HG03103 (cell line): ENCODE measurements around the gene ADH5.
"Not testable (repeated sequence)": the region's sequence is repeated elsewhere in the genome, so short reads cannot be mapped to it uniquely, and the experiment has no call there.

ENCODE experiments used
- ATAC-seq: cut with Tn5 transposase; IDR thresholded peaks from one replicate; pipeline ENCODE4 v1.9.1; 2021; ENCODE audit warnings: low read depth; ENCODE audit not compliant: unreplicated experiment

ADH5 gene

DNA sequence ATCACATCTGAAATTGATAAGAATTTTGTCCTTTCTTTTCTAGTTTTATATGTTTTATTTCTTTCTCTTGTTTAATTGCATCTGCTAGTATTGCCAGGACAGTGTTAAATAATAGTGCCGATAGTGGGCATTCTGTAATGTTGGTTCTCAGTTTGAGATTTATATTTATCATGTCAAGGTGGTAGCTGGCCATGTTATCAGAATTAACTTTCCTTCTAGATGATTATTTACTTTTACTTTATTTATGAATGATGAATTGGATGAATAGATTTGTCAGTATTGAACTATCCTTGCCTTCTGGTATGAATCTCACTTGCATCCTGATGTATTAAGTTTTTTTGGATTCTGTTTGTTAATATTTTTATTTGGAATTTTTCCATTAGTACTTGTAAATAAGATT, 50.4 kb downstream of the ADH5 start:
- ATAC-seq = no peak

DNA sequence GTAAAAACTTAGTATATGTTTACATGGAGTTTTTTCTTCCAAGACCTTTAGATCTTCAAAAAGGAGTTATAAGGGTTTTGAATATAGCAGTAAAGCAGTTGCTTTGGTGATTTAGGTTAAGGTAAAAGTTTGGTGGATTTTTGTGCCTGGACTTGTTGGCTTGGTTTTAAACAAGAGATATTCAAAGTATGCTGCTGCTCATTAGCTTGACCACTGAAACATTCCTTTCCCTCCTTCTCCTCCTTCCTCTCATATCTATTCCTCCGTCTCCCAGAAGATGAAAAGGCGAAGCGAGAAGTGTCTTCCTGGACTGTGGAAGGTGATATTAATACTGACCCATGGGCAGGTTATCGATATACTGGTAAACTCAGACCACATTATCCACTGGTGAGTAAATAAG, 54.6 kb downstream of the ADH5 start:
- ATAC-seq = no peak

DNA sequence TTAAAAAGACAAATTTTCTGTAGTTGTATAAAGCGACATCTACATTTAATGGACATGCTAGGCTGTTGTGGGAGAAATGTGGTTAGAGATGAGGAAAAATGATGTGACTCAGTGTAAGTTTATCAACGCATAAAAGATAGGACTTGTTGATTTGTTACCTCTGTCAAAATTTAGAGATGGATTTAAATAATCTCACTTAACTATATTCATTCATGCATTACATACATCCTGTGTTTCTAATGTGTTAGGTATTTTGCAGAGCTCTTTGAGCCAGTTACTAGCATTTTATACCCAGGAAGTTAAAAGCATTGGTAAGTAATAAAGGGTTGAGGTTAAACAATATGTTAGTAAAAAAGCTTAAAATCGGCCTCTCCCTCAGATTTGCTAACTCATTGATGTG, 58.7 kb downstream of the ADH5 start:
- no peak for ATAC-seq

DNA sequence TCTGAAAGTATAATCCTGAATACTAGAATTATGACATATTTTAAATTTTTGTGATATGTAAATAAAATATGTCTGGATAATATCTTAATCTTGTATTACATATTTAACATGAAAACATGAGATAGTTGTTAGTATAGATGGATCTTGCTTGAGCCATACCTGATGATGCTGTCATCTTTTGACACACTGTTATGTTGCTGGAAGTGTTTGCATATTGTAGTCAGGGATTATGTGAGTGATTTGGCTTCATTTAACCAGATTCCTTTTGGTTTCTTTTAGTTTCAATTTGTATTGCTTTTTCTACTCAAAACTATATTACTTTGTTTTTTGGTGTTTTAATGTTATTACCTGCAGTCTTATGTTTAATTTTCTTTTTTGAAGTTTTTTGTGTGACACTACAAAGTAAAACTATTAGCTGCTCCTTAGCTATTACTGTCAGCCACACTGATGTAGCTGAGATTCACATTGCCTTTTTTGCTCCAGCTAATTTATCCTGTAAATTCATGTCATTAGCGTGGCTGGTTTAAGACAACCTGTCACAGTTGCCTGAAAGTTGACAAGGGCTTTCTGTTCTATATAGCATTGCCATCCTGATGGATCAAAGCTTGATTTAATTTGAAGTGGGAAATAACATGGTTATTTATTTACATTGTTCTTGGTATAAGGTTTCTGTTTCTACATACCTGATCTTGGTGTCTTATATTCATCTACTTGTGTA, 59.4 kb downstream of the ADH5 start:
- ATAC-seq = peak; percentile 56

- no peak for ATAC-seq
Observed at GRCh38 chr4:99028187-99028586, 60.4 kb downstream of the ADH5 start.

- ATAC-seq = no peak
Observed at GRCh38 chr4:99027304-99027703, 61.3 kb downstream of the ADH5 start.

DNA sequence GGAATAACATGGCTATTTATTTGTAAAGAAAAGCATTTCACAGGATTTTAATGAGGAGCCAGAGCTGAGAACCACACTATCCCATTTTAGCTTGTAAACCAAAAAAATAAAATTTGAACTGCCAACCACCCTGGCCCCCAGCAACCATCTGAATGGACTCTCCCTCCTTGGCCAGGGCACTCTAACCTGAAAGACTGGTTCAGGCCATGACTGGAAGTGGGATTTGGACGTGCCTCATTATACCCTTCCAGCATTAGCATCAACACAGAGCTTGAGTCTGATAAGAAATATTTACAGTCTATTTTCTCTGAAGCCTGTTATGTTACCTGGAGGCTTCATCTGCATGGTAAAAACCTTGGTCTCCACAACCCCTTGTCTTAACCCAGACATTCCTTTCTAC, 63.1 kb downstream of the ADH5 start:
- ATAC-seq = no peak

GRCh38 chr4:99024481-99025275, 63.9 kb downstream of the ADH5 start:
- ATAC-seq = no peak

DNA sequence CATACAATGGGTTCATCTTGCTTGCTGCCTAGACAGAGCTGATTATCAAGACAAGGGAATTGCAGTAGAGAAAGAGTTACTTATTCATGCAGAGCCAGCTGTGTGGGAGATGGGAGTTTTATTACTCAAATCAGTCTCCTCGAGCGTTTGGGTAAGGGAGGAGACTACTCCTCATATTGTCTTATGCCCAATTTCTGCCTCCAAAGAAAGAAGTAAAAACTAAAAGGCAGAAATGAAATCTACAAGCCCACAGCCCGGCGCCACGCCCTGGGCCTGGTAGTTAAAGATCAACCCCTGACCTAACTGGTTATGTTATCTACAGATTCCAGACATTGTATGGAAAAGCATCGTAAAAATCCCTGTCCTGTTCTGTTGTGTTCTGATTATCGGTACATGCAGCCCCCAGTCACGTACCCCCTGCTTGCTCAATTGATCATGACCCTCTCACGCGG, 64.8 kb downstream of the ADH5 start:
- ATAC-seq = not testable (repeated sequence)

DNA sequence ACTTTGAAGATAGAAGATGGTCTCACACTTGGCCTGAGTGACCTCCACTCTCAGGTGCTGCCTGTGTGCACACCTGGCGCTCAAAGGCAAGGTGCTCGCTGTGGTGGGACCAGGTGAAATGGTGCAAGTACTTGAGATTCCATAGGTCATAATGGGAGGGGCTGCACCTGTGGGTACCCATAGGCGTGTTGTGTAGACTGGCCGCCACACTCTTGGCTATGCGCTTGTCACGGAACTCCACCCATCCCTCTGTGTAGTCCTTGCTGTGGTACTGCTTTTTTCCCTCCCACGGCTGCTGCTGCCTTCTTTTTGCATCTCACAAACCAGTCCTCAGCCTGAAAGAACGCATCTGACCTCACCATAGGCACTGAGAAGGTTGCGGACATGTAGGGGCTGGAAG, 66.0 kb downstream of the ADH5 start:
- no peak for ATAC-seq

- no peak for ATAC-seq
Observed at GRCh38 chr4:99021386-99021785, 67.2 kb downstream of the ADH5 start.
